ENCODE measurements around the gene LMO4. TPM values are rescaled to one million over a fixed set of nuclear protein-coding genes. Genes with fewer than 3 reads are reported as not detected.

The LMO4 gene
- total and polyA plus RNA-seq, 8 donors, result 30.7 to 120 (median 79.5) TPM

DNA sequence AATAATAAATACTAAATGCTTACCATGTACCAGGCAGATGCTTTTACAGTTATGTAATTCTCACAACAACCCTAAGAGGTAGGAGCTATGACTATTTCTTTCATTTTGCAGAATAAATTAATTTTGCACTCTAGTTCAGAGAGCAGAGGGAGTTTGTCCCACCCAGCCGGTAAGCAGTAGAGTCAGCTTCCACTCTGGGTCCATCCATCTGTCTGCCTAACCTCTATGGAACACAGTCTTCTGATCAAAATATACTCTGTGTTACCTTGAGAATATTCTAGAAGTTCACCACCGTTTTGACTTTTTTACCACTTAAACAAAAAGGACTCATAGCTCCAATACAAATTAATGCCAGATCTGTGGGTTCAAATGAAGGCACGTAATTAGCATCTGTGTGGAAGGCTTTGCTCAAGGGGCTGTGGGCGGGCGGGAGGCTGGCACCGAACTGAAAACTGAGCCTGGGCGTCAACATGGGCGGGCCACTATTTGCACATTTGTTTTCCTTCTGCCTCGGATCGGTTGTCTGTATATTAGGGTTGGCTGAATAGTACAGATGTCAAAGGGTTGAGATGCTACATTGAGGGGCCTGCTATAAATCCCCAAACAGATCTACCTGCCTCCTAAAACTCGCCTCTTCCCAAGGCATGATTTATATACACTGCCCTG, 33.1 kb upstream of the LMO4 start:
- Histone ChIP-seq H3K36me3 (no peaks in the 10 kb centered on the region), H3K27ac (no peak overlapping the region), H3K9me3 (no peaks in the 10 kb centered on the region), H3K4me3 (no peak overlapping the region), H3K27me3 (no peaks in the 10 kb centered on the region), H3K4me1 (no peaks in the 10 kb centered on the region)
- intact Hi-C loops (cut with DNase I; ENCODE audit: low total_unique reads), result loop anchor here (10.0 kb wide), 1 partner anchor 161 kb away; no protein-coding TSS in a partner anchor
- WGBS, 5 donors, result 54 to 67% (median 57%) methylated on average over 11 of the region's 11 CpGs
- TF ChIP-seq EP300 (IDR thresholded peaks at IDR 0.05) (no peak), POLR2AphosphoS5 (IDR thresholded peaks at IDR 0.05) (no peak), POLR2A (IDR thresholded peaks at IDR 0.05) (no peak)
- TF ChIP-seq, protein P1, sequence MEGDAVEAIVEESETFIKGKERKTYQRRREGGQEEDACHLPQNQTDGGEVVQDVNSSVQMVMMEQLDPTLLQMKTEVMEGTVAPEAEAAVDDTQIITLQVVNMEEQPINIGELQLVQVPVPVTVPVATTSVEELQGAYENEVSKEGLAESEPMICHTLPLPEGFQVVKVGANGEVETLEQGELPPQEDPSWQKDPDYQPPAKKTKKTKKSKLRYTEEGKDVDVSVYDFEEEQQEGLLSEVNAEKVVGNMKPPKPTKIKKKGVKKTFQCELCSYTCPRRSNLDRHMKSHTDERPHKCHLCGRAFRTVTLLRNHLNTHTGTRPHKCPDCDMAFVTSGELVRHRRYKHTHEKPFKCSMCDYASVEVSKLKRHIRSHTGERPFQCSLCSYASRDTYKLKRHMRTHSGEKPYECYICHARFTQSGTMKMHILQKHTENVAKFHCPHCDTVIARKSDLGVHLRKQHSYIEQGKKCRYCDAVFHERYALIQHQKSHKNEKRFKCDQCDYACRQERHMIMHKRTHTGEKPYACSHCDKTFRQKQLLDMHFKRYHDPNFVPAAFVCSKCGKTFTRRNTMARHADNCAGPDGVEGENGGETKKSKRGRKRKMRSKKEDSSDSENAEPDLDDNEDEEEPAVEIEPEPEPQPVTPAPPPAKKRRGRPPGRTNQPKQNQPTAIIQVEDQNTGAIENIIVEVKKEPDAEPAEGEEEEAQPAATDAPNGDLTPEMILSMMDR (IDR thresholded peaks at IDR 0.05), result no peak
- DNase-seq, result no peak

- Histone ChIP-seq H3K9me3 (no peaks in the 10 kb centered on the region), H3K27me3 (no peaks in the 10 kb centered on the region), H3K4me1 (no peaks in the 10 kb centered on the region), H3K27ac (no peak overlapping the region), H3K36me3 (no peaks in the 10 kb centered on the region), H3K4me3 (no peak overlapping the region)
- 90 to 95% (median 94%) methylated on average over 6 of the region's 6 CpGs for WGBS, 5 donors
- intact Hi-C loops (cut with DNase I; ENCODE audit: low total_unique reads), result loop anchor here (10.0 kb wide), 1 partner anchor 161 kb away; no protein-coding TSS in a partner anchor
- no peak for TF ChIP-seq POLR2A (IDR thresholded peaks at IDR 0.05)
- no peak for TF ChIP-seq POLR2AphosphoS5 (IDR thresholded peaks at IDR 0.05)
- TF ChIP-seq, protein P1 (IDR thresholded peaks at IDR 0.05), result no peak
- no peak for TF ChIP-seq EP300 (IDR thresholded peaks at IDR 0.05)
- DNase-seq, result no peak
Observed at GRCh38 chr1:87296206-87296605, 32.5 kb upstream of the LMO4 start.

DNA sequence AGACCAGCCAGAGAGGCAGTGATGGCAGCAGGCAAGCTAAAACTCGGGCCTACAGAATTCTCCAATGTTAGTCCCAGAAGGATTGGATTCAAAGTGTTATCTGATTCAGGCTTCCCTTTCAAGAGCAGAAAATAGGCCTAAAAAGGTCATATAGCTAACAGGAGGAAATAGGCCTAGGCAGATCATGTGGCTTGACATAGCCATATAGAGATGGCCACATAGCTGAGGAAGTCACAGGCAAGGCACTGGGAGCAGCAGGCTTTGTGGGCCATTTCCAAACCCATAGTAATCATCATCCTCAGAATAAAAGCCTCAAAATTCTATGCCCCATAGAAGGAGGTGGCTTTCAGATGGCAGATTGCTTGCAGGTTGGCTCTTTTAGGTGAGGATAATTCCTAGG, 29.0 kb upstream of the LMO4 start:
- WGBS, 5 donors, result 65 to 84% (median 76%) methylated on average over 1 of the region's 1 CpG
- no peak for TF ChIP-seq EP300 (IDR thresholded peaks at IDR 0.05)
- no peak for TF ChIP-seq POLR2A (IDR thresholded peaks at IDR 0.05)
- TF ChIP-seq, protein P1 (IDR thresholded peaks at IDR 0.05), result no peak

DNA sequence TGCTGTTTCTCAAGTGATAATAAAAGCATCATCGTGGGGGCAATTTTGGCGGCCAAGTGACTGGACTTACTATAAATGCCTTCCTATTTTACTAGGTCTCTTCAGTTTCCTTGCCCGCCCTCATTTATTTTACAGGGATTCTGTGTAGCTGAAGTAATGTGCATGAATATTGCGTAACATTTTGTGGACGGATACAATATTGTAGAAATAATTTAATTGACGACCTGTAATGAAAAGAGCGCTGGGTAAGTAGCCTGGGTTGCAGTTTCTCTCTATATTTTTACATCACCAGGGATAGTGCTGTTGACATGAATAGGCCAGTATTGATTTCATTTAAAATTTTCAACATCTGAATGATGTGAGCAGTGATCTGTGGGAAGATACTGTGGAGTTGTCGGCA, 28.1 kb upstream of the LMO4 start:
- WGBS, 5 donors, result 87 to 95% (median 94%) methylated on average over 8 of the region's 8 CpGs

More for the DNA sequence above, 29.0 kb upstream of the LMO4 start:
- Histone ChIP-seq H3K27ac (no peak overlapping the region), H3K4me1 (no peaks in the 10 kb centered on the region), H3K9me3 (no peaks in the 10 kb centered on the region), H3K27me3 (no peaks in the 10 kb centered on the region), H3K4me3 (no peak overlapping the region), H3K36me3 (no peaks in the 10 kb centered on the region)
- intact Hi-C loops (cut with DNase I; ENCODE audit: low total_unique reads), result loop anchor here (10.0 kb wide), 2 partner anchors 165 to 775 kb away; no protein-coding TSS in a partner anchor
- DNase-seq, result no peak

More for the DNA sequence above, 28.1 kb upstream of the LMO4 start:
- intact Hi-C loops (cut with DNase I; ENCODE audit: low total_unique reads), result loop anchor here (10.0 kb wide), 1 partner anchor 774 kb away; no protein-coding TSS in a partner anchor
- Histone ChIP-seq H3K9me3 (no peaks in the 10 kb centered on the region), H3K4me1 (no peaks in the 10 kb centered on the region), H3K27ac (no peak overlapping the region), H3K27me3 (no peaks in the 10 kb centered on the region), H3K36me3 (no peaks in the 10 kb centered on the region), H3K4me3 (no peak overlapping the region)
- no peak for DNase-seq
- TF ChIP-seq, protein P1 (IDR thresholded peaks at IDR 0.05), result no peak
- TF ChIP-seq POLR2AphosphoS5 (IDR thresholded peaks at IDR 0.05), result no peak
- no peak for TF ChIP-seq POLR2A (IDR thresholded peaks at IDR 0.05)
- TF ChIP-seq EP300 (IDR thresholded peaks at IDR 0.05), result no peak

Data from stomach (tissue), 9 donors.